ENCODE data around the gene ARID1B.

DNA sequence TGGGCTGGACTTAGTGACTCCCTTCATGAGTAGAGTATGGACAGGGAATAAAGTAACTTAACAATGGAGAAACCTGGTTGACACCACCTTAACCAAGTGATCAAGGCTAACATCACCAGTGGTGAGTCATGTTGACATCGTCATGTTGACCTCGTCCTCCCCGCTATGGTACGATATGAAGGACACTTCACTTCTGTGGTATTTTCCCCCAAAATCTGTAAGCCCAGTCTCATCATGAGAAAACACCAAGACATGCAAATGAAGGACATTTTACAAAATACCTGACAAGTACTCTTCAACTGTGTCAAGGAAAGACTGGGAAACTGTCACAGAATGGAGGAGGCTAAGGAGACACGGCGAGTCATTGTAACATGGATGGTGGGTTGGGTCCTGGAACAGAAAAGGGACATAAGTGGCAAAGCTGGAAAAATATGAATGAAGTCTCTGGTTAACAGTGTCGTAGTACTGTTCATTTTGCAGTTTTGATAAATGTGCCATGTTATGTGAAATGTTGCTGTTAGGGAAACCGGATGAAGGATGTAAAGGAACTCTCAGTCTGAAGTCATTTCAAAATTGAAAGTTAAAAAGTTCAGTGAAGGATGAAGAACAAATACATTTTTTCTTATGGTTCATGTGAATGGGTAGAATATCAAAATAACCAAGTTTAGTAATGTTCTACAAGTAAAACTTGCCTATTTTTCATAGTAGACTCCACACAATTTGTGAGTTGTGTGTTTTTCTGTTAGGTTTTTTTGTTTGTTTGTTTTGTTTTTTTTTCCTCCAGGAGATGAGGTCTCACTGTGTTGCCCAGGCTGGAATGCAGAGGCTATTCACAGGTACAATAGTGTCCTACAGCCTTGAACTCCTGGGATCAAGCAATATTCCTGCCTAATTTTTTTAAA, 298.6 kb downstream of the ARID1B start:
- TF ChIP-seq, protein P1, sequence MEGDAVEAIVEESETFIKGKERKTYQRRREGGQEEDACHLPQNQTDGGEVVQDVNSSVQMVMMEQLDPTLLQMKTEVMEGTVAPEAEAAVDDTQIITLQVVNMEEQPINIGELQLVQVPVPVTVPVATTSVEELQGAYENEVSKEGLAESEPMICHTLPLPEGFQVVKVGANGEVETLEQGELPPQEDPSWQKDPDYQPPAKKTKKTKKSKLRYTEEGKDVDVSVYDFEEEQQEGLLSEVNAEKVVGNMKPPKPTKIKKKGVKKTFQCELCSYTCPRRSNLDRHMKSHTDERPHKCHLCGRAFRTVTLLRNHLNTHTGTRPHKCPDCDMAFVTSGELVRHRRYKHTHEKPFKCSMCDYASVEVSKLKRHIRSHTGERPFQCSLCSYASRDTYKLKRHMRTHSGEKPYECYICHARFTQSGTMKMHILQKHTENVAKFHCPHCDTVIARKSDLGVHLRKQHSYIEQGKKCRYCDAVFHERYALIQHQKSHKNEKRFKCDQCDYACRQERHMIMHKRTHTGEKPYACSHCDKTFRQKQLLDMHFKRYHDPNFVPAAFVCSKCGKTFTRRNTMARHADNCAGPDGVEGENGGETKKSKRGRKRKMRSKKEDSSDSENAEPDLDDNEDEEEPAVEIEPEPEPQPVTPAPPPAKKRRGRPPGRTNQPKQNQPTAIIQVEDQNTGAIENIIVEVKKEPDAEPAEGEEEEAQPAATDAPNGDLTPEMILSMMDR (IDR thresholded peaks at IDR 0.05; ENCODE audit: insufficient read depth, low read length, poor library complexity, severe bottlenecking) = no peak
- TF ChIP-seq EZH2phosphoT487 (conservative IDR thresholded peaks at IDR 0.05; ENCODE audit: low read length) = no peak
